Measurements from ENCODE around the gene C1orf50.

C1orf50 gene

GRCh38 chr1:42761567-42761966 is 5.5 kb upstream of the C1orf50 start:
- no peak for DNase-seq (ENCODE audit: low read depth in 2 of 2)
- H3K4me3 ChIP-seq (replicated peaks in 1 of 2; ENCODE audit: low read depth in 2 of 2, low read length in 2 of 2), result no peak overlapping the region
- TF ChIP-seq, protein P1, sequence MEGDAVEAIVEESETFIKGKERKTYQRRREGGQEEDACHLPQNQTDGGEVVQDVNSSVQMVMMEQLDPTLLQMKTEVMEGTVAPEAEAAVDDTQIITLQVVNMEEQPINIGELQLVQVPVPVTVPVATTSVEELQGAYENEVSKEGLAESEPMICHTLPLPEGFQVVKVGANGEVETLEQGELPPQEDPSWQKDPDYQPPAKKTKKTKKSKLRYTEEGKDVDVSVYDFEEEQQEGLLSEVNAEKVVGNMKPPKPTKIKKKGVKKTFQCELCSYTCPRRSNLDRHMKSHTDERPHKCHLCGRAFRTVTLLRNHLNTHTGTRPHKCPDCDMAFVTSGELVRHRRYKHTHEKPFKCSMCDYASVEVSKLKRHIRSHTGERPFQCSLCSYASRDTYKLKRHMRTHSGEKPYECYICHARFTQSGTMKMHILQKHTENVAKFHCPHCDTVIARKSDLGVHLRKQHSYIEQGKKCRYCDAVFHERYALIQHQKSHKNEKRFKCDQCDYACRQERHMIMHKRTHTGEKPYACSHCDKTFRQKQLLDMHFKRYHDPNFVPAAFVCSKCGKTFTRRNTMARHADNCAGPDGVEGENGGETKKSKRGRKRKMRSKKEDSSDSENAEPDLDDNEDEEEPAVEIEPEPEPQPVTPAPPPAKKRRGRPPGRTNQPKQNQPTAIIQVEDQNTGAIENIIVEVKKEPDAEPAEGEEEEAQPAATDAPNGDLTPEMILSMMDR (IDR thresholded peaks at IDR 0.05; ENCODE audit: low read depth, low read length), result no peak

- TF ChIP-seq, protein P1 (IDR thresholded peaks at IDR 0.05; ENCODE audit: low read depth, low read length), result no peak
- H3K4me3 ChIP-seq (replicated peaks in 1 of 2; ENCODE audit: low read depth in 2 of 2, low read length in 2 of 2), result no peak overlapping the region
- DNase-seq (ENCODE audit: low read depth in 2 of 2), result no peak
Observed at GRCh38 chr1:42762269-42762668, 4.8 kb upstream of the C1orf50 start.

DNA sequence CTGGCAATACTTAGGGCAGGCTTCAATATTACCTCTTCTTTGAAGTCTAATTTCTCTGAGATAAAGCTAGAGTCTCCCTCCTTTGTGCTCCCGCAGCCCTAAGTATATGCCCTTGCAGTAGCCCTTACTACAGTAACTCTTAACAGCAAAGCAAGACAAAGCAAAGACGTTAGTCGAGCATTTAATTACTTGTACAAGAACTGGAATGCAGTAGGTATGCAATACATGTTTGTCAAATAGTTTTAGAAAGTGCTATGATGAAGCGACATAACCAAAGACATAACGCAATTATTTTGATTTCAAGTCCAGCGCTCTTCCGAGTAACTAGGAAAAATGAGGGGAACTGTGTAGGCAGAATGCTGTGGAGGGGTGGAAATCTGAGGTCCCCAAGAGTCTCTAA is 1.8 kb upstream of the C1orf50 start:
- peak overlapping the region; percentile 96 to 100 for H3K4me3 ChIP-seq (replicated peaks in 1 of 2; ENCODE audit: low read depth in 2 of 2, low read length in 2 of 2)
- peak; percentile 29 to 32 for DNase-seq (ENCODE audit: low read depth in 2 of 2)
- TF ChIP-seq, protein P1 (IDR thresholded peaks at IDR 0.05; ENCODE audit: low read depth, low read length), result no peak

DNA sequence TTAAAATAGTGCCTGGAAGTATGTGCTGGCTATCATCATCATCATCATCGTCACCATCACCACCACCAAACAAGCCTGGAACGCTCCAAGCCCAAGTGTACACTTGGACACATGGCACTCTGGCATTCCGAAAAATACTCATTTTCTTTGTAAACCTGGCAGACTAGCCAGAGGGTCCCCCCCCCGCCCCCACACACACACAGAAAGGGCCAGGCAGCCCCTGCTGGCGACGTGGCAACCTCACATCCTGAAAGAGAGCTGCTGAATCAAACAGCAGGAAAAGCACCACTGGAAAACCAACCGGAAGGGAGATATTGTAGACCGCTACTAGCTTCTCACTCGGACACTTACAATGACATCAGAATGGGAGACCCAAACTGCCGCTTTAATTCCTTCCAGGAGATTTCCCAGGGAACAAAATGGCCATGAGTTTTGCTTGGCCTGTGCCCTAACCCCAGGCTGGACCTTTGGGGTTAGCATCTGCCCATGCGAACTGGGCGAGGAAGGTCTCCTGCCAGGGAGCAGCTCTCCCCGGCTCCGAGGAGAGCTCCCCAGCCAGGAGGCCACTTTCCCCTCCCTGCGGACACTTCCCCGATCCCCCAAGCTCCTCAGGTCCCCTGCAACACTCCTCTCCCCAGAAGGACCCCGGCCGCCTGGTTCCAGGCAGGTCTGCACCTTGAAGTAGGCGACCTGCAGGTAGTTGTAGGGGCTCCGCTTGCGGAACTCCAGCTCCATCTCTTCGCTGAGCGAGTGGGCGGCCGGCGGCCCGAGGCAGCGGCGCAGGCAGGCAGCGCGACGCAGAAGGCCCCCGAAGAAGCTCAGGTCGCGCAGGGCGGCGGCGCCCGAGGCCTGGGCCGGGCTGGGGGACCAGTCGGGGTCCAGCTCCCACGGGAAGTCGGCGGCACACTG is 963 bp upstream of the C1orf50 start:
- peak; percentile 79 to 85 for DNase-seq (ENCODE audit: low read depth in 2 of 2)
- TF ChIP-seq, protein P1 (IDR thresholded peaks at IDR 0.05; ENCODE audit: low read depth, low read length), result peak; percentile 72
- H3K4me3 ChIP-seq (replicated peaks in 1 of 2; ENCODE audit: low read depth in 2 of 2, low read length in 2 of 2), result peak overlapping the region; percentile 96 to 100

GRCh38 chr1:42767510-42768000 is 506 bp downstream of the C1orf50 start:
- TF ChIP-seq, protein P1 (IDR thresholded peaks at IDR 0.05; ENCODE audit: low read depth, low read length), result no peak
- peak overlapping the region; percentile 82 to 96 for H3K4me3 ChIP-seq (replicated peaks in 1 of 2; ENCODE audit: low read depth in 2 of 2, low read length in 2 of 2)
- DNase-seq (ENCODE audit: low read depth in 2 of 2), result peak; percentile 18 to 19

DNA sequence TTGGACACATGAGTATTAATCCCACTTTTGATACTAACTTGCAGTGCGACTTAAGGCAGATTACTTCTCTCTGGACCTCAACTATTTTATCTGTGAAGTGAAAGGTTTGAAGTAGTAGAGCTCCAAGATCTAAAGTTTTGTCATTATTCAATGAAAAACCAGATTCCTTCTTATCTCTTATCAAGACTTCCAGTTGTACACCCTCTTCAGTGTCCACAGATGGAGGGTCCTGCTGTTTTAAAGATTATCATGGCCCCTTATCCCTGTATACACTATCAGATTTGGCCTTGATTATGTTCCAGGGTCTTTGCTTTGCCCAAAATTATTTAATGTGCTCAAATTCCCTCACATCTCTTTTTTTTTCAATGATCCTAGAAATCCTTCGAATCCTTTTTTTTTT is 1.1 kb downstream of the C1orf50 start:
- TF ChIP-seq, protein P1 (IDR thresholded peaks at IDR 0.05; ENCODE audit: low read depth, low read length), result no peak
- peak overlapping the region; percentile 82 to 96 for H3K4me3 ChIP-seq (replicated peaks in 1 of 2; ENCODE audit: low read depth in 2 of 2, low read length in 2 of 2)
- no peak for DNase-seq (ENCODE audit: low read depth in 2 of 2)
